Epithelial cell of proximal tubule (primary cell): ENCODE data around the gene MAGI1. TPM values are rescaled to one million over a fixed set of nuclear protein-coding genes. Genes with fewer than 3 reads are reported as not detected.
A peak's percentile ranks its signal among the peaks of the same experiment; 100 is the strongest.

ENCODE experiments used
- DNase-seq: peaks from one replicate; pipeline ENCODE4 v3.0.0-alpha.2; 2011; ENCODE audit warnings: low read depth
- H3K4me3 ChIP-seq: 2 replicates; pipeline ENCODE4 v1.5.1; 2011; ENCODE audit warnings: low read depth, mild to moderate bottlenecking, low read length
- CTCF ChIP-seq: conservative IDR thresholded peaks from 2 replicates; pipeline ENCODE4 v1.5.1; 2012; ENCODE audit warnings: low read depth, mild to moderate bottlenecking, low read length
- total RNA-seq: library from RNA; depleted of rRNA; stranded (reverse); fragments of >200 nt; gene quantifications from 2 replicates; pipeline ENCODE4 v1.2.3, GENCODE V29; 2015

MAGI1 gene
- total RNA-seq, 1 donor from 2014 or later, result 9.6 TPM

GRCh38 chr3:65701516-65701915, 337.2 kb downstream of the MAGI1 start:
- no peak for DNase-seq
- TF ChIP-seq CTCF, result no peak
- no peak overlapping the region for H3K4me3 ChIP-seq

GRCh38 chr3:65689436-65689835, 349.3 kb downstream of the MAGI1 start:
- no peak for DNase-seq
- TF ChIP-seq CTCF, result peak; percentile 14
- no peak overlapping the region for H3K4me3 ChIP-seq

GRCh38 chr3:65687741-65688140, 351.0 kb downstream of the MAGI1 start:
- no peak for DNase-seq
- no peak overlapping the region for H3K4me3 ChIP-seq
- no peak for TF ChIP-seq CTCF

GRCh38 chr3:65685621-65686235, 353.0 kb downstream of the MAGI1 start:
- H3K4me3 ChIP-seq, result no peak overlapping the region
- DNase-seq, result no peak
- TF ChIP-seq CTCF, result no peak

- DNase-seq, result no peak
- TF ChIP-seq CTCF, result no peak
- H3K4me3 ChIP-seq, result no peak overlapping the region
Observed at GRCh38 chr3:65678516-65678915, 360.2 kb downstream of the MAGI1 start.

- DNase-seq, result peak; percentile 38
- H3K4me3 ChIP-seq, result no peak overlapping the region
- no peak for TF ChIP-seq CTCF
Observed at GRCh38 chr3:65677486-65678010, 361.2 kb downstream of the MAGI1 start.

- no peak for TF ChIP-seq CTCF
- H3K4me3 ChIP-seq, result no peak overlapping the region
- DNase-seq, result no peak
Observed at GRCh38 chr3:65676580-65676979, 362.1 kb downstream of the MAGI1 start.
